Measurements from ENCODE around the gene MAPKAPK3.

The MAPKAPK3 gene

DNA sequence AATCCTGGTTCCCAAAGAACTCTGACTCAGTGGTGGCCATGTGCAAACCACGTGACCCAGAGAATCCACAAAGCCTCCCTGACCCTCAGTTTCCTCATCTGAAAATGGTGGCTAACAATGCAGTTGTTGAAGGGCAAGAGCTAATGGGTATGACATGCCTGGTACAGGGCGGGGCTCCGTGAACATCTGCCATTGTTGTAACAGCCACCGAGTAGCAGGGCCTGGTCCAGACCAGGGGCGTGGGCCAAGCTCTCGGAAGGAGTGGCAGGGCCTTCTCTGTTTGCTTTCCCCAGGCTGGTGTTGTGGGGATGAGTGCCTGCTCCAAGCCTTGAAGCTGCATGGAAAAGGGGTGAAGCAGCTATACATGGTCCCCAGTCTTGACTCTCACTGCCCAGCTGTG is 13.4 kb downstream of the MAPKAPK3 start:
- DNase-seq, result no peak

GRCh38 chr3:50630877-50631276 is 13.9 kb downstream of the MAPKAPK3 start:
- DNase-seq, result no peak

DNA sequence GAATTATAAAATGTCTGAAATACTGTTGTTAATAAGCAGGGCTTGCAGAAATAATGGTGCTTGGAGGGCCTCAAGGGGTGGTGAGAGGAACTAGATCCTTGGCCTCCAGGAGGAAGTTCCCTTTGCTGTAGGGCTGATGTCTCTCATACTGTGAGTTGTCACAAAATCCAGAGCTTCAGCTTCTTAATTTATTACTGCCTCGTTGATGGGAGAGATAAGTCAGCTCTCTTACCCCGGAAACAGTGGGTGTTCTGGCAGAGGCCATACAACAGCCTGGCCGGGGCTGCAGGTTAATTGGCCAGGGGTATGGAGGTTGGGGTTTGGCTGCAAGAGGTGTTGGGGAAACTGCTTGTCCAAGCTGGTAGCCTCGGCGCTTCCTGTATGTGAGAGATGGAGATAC is 15.5 kb downstream of the MAPKAPK3 start:
- no peak for DNase-seq

GRCh38 chr3:50633230-50633790 is 16.4 kb downstream of the MAPKAPK3 start:
- no peak for DNase-seq

- DNase-seq, result no peak
These were observed 18.1 kb downstream of the MAPKAPK3 start for GRCh38 chr3:50635066-50635465.

- no peak for DNase-seq
These were observed 20.1 kb downstream of the MAPKAPK3 start for GRCh38 chr3:50637011-50637410.

- no peak for DNase-seq
These were observed 21.0 kb downstream of the MAPKAPK3 start for GRCh38 chr3:50637945-50638344.

DNA sequence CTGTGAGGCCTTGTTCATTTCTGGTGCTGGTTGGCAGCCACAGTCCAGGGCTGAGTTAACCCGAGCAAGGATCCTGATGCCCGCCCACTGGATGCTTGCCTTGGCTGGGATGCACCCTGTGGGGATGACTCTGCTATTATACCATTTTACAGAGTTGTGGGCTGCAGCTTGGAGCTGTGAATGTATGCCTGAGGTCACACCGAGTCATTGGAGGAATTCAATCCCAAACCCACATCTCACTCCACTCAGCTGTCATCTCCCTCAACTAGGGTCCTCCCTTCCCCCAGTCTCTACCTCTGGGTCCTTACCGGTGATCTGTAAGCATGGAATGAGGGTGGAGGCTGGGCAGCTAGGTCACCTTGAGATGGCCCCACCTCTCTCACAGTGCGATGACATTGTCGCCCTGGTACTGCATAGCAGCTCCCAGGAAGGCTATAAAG is 22.1 kb downstream of the MAPKAPK3 start:
- DNase-seq, result no peak

DNA sequence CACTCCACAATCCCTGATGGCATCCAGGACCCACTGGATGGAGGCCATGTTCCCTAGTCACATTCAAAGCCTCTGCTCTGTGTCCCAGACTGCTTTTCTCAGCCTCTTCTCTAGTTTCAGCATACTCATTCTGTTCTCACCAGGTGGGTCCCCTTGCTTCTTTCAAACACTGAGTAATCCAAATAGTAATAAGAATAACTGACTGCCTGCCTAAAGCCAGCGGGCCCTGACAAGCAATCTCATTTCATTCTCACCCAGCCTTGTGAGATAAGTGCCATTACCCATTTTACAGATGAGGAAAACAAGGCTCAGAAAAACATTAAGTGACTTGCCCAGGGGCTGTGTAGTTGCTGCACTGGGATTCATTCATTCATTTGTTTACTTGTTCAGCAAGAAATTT is 25.4 kb downstream of the MAPKAPK3 start:
- DNase-seq, result no peak

- DNase-seq, result no peak
These were observed 27.6 kb downstream of the MAPKAPK3 start for GRCh38 chr3:50644561-50644960.

DNA sequence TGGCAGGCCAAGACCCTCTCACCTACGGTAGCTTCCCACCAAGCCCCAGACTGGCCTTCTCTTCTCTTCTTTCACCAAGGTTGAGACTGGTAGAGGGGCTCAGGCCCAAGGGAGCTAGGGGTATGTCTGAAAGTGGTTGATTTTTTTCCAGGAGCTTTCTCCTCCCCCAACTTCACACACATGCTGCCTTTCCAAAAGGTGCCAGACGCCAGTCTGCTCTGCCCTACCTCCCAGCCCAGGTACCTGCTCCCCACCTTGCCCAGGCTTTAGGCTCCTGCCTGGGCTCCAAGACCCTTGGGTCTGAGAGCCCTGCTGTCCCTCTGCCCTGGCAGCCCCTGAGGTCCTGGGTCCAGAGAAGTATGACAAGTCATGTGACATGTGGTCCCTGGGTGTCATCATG is 28.4 kb downstream of the MAPKAPK3 start:
- DNase-seq, result no peak

GRCh38 chr3:50648313-50648712 is 31.4 kb downstream of the MAPKAPK3 start:
- DNase-seq, result no peak

DNA sequence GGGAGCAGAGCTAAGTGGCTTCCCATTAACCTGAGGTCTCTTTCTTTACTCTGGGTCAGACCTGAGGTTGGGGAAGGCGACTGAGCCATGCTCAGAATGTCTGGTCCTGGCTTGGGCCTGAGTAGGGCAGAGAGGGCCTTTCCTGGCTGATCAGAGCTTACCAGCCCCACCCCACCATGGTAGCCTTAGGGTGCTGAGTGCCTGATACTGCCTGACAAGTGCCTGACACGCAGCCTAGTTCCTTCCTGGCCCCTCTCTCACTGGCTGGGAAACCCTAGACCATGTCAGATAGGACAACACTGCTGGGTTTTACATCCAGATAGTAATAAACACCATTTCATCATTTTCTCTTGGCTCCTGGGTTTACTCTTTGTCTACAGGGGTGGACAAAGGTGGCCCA is 32.0 kb downstream of the MAPKAPK3 start:
- DNase-seq, result no peak

DNA sequence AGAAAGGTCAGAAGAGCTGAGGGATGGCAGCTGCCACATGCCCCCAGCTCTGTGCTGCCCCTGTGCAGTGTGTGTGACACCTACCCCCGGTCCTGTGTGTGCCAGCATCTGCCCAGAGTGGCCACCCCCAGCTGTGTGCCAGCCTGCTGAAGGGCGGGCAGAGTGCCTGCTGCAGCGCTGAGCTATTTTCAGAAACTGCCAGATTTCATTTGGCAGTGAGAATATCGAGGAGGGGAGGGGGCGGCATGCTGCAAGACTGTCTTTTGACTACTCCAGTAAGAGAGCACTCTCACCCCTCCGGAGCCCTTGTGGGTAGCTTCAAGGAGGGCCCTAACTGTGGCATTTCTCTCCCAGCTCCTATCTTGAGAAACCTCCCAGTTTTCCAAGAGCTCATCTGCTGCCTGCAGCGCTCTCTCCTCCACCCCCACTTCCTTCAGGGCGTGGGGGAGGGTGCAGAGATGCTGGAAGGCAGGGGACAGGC is 32.5 kb downstream of the MAPKAPK3 start:
- DNase-seq, result no peak

- no peak for DNase-seq
These were observed 33.1 kb downstream of the MAPKAPK3 start for GRCh38 chr3:50650018-50650417.

- DNase-seq, result no peak
These were observed 34.5 kb downstream of the MAPKAPK3 start for GRCh38 chr3:50651445-50651844.

- no peak for DNase-seq
These were observed 35.1 kb downstream of the MAPKAPK3 start for GRCh38 chr3:50651920-50652529.

DNA sequence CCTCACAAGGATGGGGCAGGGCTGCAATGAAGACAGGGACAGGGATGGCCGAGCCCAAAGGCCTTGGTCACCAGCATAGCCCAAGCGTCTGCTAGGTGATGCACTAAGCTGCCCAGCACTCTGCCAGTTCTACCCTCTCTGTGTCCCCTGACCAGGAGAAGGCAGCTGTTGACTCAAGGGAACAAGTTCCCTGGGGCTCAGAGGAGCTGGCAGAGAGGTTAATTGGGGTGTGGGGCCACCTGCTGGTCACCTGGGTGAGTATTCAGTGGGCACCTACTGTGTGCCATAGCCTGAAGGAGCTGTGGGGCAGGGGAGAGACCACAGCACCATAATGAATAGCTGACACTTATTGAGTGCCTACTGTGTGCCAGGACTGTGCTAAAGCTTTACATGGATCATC is 35.8 kb downstream of the MAPKAPK3 start:
- peak; percentile 55 for DNase-seq

GRCh38 chr3:50653937-50654595 is 37.1 kb downstream of the MAPKAPK3 start:
- DNase-seq, result peak; percentile 2

GRCh38 chr3:50655009-50655830 is 38.3 kb downstream of the MAPKAPK3 start:
- peak; percentile 16 for DNase-seq

- DNase-seq, result peak; percentile 13
These were observed 39.7 kb downstream of the MAPKAPK3 start for GRCh38 chr3:50656417-50657195.

GRCh38 chr3:50657407-50657806 is 40.5 kb downstream of the MAPKAPK3 start:
- DNase-seq, result no peak

DNA sequence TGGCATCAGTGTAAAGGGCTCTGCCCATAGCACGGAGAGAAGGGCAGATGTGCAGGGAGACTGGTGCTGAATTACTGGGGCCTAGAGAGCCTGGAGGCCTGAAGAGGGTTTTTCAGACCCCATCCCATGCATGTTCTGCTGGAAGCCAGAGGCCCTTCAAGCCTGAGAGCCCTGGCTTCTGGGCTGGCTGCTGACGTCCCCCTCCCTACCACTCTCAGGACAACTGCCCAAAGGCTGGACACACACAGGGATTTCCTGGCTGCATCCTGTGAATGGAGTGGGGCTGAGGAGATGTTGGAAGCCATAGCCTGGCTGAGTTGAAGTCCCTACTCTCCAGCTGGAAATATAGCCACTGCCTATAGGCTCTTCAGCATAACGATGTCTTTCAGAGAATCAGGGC is 40.9 kb downstream of the MAPKAPK3 start:
- DNase-seq, result no peak

All from CD4-positive, alpha-beta T cell treated with Interleukin-15 for 1 hour (primary cell).